Vein endothelial cell (primary cell): ENCODE measurements around the gene CRACR2B. TPM values are rescaled to one million over a fixed set of nuclear protein-coding genes. Genes with fewer than 3 reads are reported as not detected.

Experiments used
- small RNA-seq: library from RNA; depleted of rRNA; stranded (forward); fragments of <200 nt; gene quantifications from one replicate; pipeline ENCODE3, GENCODE V24; 2012
- total RNA-seq: library from RNA; depleted of rRNA; stranded (reverse); fragments of >200 nt; gene quantifications from 2 replicates; pipeline ENCODE4 v1.2.3, GENCODE V29; 2012

CRACR2B gene
- 9.2 and 12.7 TPM in 2 replicates for total RNA-seq

GRCh38 chr11:827897-828192 lies at the start of gene CRACR2B:
CRACR2B (plus strand) TSS chr11:827919; CDS start chr11:828608, 689 bp downstream.

GRCh38 chr11:789943-790342 lies 37.8 kb upstream of the CRACR2B start, which contains the start of gene CEND1:
CEND1 (minus strand) TSS chr11:790090; CDS start chr11:788576, 1,514 bp downstream.

GRCh38 chr11:798093-798713 lies 29.5 kb upstream of the CRACR2B start, which contains the start of gene SLC25A22:
SLC25A22 (minus strand) TSS chr11:798281; CDS start chr11:795006, 3,275 bp downstream.

DNA sequence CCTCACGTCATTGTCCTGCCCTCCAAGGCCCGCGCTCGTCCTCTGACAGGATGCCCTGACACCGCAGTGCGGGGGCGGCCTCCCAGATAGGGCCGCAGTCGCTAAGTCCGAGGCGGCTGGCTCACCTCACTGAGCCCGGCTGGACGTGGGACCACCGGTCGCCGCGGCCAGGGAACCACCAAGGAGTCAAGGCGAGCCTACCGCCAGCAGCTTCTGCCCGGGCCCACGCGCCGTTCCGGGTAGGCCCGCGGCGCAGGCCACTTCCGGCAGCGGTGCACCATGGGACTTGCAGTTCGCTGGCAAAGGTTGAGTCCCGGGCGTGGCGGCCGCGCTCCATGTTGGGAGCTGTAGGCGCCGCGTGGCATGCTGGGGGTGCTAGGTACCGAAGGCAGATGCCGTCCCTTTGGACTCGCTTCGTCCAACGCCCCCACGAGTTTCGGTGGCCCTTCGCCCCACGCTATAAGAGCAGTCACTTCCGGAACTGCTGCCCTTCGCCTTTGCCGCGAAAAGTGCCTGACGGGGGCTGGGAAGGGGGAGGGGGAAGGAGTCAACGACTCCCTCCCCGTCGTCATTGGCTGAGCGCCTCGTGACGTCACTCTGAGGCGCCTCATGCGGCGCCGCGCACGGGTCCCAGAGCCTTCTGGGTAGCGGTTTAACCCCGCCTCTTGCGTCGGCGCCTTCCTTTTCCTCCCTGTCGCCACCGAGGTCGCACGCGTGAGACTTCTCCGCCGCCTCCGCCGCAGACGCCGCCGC lies 18.3 kb upstream of the CRACR2B start, which contains the start of gene RPLP2:
RPLP2 (plus strand) TSS at position 681 of the 753 bp plus-strand sequence. CDS start 268 bp downstream, outside the sequence.

DNA sequence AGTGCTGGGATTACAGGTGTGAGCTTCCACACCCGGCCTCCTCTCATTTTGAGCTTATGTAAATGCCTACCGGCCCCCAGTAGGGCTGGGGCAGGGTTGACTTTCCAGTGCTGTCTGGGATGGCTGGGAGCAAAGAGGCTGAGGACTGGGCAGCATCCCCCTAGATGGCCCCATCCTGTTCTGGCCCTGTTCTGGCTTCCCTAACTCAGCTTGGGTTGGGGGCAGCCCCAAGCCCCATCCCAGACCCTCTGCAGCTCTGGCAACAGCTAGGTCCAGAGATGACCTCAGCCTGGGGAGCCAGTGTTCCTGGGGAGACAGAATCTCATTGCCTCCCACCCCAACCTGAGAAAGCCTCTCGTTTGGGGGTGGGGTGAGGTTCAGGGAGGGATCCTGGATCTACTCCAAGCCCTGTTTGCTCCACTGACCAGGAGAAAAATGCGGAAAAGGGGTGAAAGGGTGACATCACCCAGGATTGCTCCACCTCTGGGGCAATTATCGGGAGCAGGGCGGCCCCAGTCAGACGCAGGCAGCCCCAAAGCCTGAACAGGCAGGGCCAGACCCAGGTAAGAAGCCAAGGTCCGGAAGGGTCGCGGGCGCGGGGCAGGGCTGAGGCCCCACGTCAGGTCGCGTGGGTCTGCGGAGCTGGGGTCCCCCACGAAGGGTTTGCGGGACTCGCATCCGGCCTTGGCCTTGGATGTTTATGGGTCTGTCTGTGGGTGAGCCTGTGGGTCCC lies 9.2 kb upstream of the CRACR2B start, which contains the start of gene PNPLA2:
PNPLA2 (plus strand) TSS at position 519 of the 733 bp plus-strand sequence. CDS start 805 bp downstream, outside the sequence.

DNA sequence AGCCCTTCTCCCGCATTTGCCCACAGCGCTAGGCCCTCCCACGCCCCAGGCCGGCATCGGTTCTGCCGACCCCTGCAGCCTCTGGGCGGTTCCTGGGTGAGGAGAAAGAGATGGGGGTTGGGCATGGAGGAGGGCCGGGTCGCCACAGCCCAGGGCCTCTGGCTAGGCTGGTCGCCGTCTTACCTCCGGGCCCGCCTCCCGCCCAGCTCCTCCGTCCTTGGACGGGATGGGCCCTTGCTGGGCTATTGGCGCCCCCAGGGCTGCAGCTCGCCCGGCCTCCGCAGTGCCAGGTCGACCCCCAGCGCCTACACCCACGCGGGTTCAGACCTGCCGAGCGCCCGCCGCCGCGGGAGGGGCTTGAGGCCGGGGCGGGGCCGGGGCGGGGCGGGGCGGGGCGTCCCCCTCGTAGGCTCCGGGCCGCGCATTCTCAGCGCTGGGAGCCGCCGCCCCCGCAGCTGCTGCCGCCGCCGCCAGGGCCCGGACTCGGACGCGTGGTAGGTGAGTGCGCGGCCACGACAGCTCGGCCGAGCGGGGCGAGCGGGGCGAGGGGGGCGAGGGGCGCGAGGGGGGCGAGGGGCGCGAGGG lies 4.9 kb downstream of the CRACR2B start, which contains the start of gene CD151:
CD151 (plus strand) TSS at position 424 of the 585 bp plus-strand sequence. CDS start 3,118 bp downstream, outside the sequence.

DNA sequence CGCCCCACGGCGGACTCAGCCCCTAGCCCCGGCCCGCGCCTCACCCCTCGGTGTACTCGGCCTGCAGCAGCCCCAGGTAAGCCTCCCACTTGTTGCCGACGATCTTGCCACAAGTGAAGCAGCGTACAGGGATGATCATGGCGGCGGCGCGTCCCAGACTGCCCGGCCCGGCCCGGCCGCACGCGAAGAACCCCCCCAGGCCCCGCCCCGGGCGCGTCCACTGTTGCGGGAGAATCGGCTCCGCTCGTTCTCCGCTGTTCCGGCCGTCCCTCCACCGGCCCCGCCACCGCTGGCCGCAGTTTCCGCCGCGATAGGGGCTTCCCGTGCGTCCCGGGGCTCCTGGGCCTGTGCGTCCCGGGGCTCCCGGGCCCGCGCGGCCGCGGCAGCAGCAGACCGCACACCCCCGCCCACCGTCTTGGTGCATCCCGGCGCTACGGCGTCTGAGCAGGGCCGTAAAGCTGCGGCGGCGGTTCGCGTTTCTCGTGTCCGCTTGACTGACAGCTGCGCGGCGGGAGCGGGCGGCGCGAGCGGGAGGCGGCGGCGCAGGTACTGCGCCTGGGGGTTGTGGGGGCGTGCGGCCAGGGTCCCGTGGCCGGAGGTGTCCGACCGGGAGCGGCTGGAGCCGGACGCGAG lies 14.8 kb downstream of the CRACR2B start, which contains the start of the genes POLR2L and TSPAN4:
POLR2L (minus strand) TSS at position 160 of the 633 bp plus-strand sequence; CDS start at position 139, 21 bp downstream.
TSPAN4 (plus strand) TSS at position 483 of the 633 bp plus-strand sequence. CDS start 7,453 bp downstream, outside the sequence.

Small RNAs within 50 kb of the gene (small RNA-seq; reads per million reads assigned to genes)
- not detected for gene SNORA52

Other genes with a start within 250 kb of the CRACR2B start
- 11.2 and 14.0 TPM in 2 replicates for gene IRF7, start 212.0 kb upstream of the CRACR2B start, total RNA-seq
- not detected in 2 replicates for gene CDHR5, start 203.0 kb upstream of the CRACR2B start, total RNA-seq
- gene SCT, start 200.7 kb upstream of the CRACR2B start, total RNA-seq, result not detected in 2 replicates
- not detected in 2 replicates for gene DRD4, start 190.7 kb upstream of the CRACR2B start, total RNA-seq
- gene DEAF1, start 132.7 kb upstream of the CRACR2B start, total RNA-seq, result 59.0 and 85.3 TPM in 2 replicates
- gene TMEM80, start 132.1 kb upstream of the CRACR2B start, total RNA-seq, result 8.9 and 11.8 TPM in 2 replicates
- gene EPS8L2, start 121.7 kb upstream of the CRACR2B start, total RNA-seq, result 2.5 and 3.9 TPM in 2 replicates
- gene TALDO1, start 80.5 kb upstream of the CRACR2B start, total RNA-seq, result 155 and 170 TPM in 2 replicates
- gene GATD1, start 50.4 kb upstream of the CRACR2B start, total RNA-seq, result 61.2 and 65.3 TPM in 2 replicates
- under 0.01 and 0.10 TPM in 2 replicates for gene CEND1, start 37.8 kb upstream of the CRACR2B start, total RNA-seq
- 13.7 and 15.6 TPM in 2 replicates for gene SLC25A22, start 29.6 kb upstream of the CRACR2B start, total RNA-seq
- 12.8 and 14.0 TPM in 2 replicates for gene PIDD1, start 22.7 kb upstream of the CRACR2B start, total RNA-seq
- 227 and 292 TPM in 2 replicates for gene RPLP2, start 18.0 kb upstream of the CRACR2B start, total RNA-seq
- 43.3 and 59.4 TPM in 2 replicates for gene PNPLA2, start 9.0 kb upstream of the CRACR2B start, total RNA-seq
- 453 and 470 TPM in 2 replicates for gene CD151, start 5.0 kb downstream of the CRACR2B start, total RNA-seq
- 77.9 and 79.4 TPM in 2 replicates for gene POLR2L, start 14.6 kb downstream of the CRACR2B start, total RNA-seq
- 108 and 137 TPM in 2 replicates for gene TSPAN4, start 14.9 kb downstream of the CRACR2B start, total RNA-seq
- 34.8 and 45.4 TPM in 2 replicates for gene CHID1, start 82.9 kb downstream of the CRACR2B start, total RNA-seq
- gene AP2A2, start 98.0 kb downstream of the CRACR2B start, total RNA-seq, result 94.0 and 104 TPM in 2 replicates
- not detected in 2 replicates for gene MUC6, start 208.8 kb downstream of the CRACR2B start, total RNA-seq
- gene MUC2, start 247.0 kb downstream of the CRACR2B start, total RNA-seq, result not detected in 2 replicates